AG09309 (cell line): ENCODE measurements around the gene WDR89.

Source experiments
- DNase-seq: peaks from one replicate; pipeline ENCODE4 v3.0.0-alpha.2; 2010; ENCODE audit warnings: low read depth
- H3K4me3 ChIP-seq: 2 replicates; pipeline ENCODE4 v1.5.1; 2011; ENCODE audit warnings: mild to moderate bottlenecking, low read depth, low read length, moderate library complexity; ENCODE audit not compliant: control insufficient read depth
- CTCF ChIP-seq: IDR thresholded peaks from 2 replicates; pipeline ENCODE4 v1.5.1; 2011; ENCODE audit warnings: mild to moderate bottlenecking, low read depth, low read length, inconsistent platforms; ENCODE audit not compliant: insufficient read depth, control insufficient read depth; ENCODE audit errors: missing control alignments

The WDR89 gene

GRCh38 chr14:63654936-63655335 is 13.3 kb upstream of the WDR89 start:
- H3K4me3 ChIP-seq: no peak overlapping the region
- no peak for DNase-seq
- TF ChIP-seq CTCF: no peak

- peak; percentile 63 for DNase-seq
- H3K4me3 ChIP-seq: no peak overlapping the region
- TF ChIP-seq CTCF: no peak
These were observed 12.7 kb upstream of the WDR89 start for GRCh38 chr14:63654346-63654745.

- DNase-seq: no peak
- H3K4me3 ChIP-seq: no peak overlapping the region
- TF ChIP-seq CTCF: no peak
These were observed 10.7 kb upstream of the WDR89 start for GRCh38 chr14:63652406-63652805.

- no peak for TF ChIP-seq CTCF
- H3K4me3 ChIP-seq: no peak overlapping the region
- no peak for DNase-seq
These were observed 8.7 kb upstream of the WDR89 start for GRCh38 chr14:63650256-63650952.

GRCh38 chr14:63647696-63648410 is 6.2 kb upstream of the WDR89 start:
- H3K4me3 ChIP-seq: no peak overlapping the region
- DNase-seq: no peak
- no peak for TF ChIP-seq CTCF

- no peak for TF ChIP-seq CTCF
- no peak for DNase-seq
- H3K4me3 ChIP-seq: no peak overlapping the region
These were observed 3.1 kb upstream of the WDR89 start for GRCh38 chr14:63644741-63645140.
